Left lung (tissue), 10 donors: ENCODE results near the gene UBE3B. TPM values are rescaled to one million over a fixed set of nuclear protein-coding genes. Genes with fewer than 3 reads are reported as not detected.

Experiments used
- ATAC-seq: fragments of 200-7000 bp; cut with Tn5 transposase; one replicate; pipeline ENCODE4 v1.9.1; 2020; ENCODE audit warnings: moderate library complexity
- DNase-seq, 4 donors: peaks; one replicate each; pipeline ENCODE4 v3.0.0-alpha.2; 2013 to 2020
- H3K27ac ChIP-seq, 2 donors: fragments of 200-600 bp; sonication (generic) in 1 of 2; one replicate each; pipeline versions ENCODE4 v1.5.0 to v1.8.0; 2020 to 2021
- H3K27me3 ChIP-seq, 2 donors: fragments of 200-600 bp; sonication (generic) in 1 of 2; one replicate each; pipeline versions ENCODE4 v1.5.0 to v1.8.0; 2020 to 2021
- H3K36me3 ChIP-seq, 2 donors: fragments of 200-600 bp; sonication (generic) in 1 of 2; one replicate each; pipeline versions ENCODE4 v1.5.0 to v1.8.0; 2020 to 2021
- H3K4me1 ChIP-seq, 2 donors: fragments of 200-600 bp; one replicate each; pipeline ENCODE4 v1.8.0; 2021
- H3K4me3 ChIP-seq, 2 donors: fragments of 200-600 bp; sonication (generic) in 1 of 2; one replicate each; pipeline versions ENCODE4 v1.5.0 to v1.8.0; 2020 to 2021; ENCODE audit warnings: mild to moderate bottlenecking in 1 of 2
- H3K9me3 ChIP-seq, 2 donors: fragments of 200-600 bp; sonication (generic) in 1 of 2; one replicate each; pipeline versions ENCODE4 v1.5.0 to v1.8.0; 2020 to 2021
- intact Hi-C, 2 donors: fragments of 100-400 bp; cut with DNase I; formaldehyde crosslinking; loops; one replicate each; pipeline versions ENCODE4 v1.11.2 to v1.14.2; 2022
- polyA plus RNA-seq, 6 donors: library from polyadenylated mRNA; unstranded; fragments of 120-200 nt; gene quantifications; one replicate each; pipeline ENCODE4 v1.2.1, GENCODE V29; 2013; ENCODE audit not compliant: insufficient read length in 6 of 6
- total RNA-seq, 2 donors: library from RNA; stranded (reverse); fragmentation: NEBNext Ultra II Directional; extraction: Animal tissue kit (Norgen Biotek cat#: 25700); gene quantifications; one replicate each; pipeline ENCODE4 v1.2.1, GENCODE V29; 2021
- TF ChIP-seq, protein P1 (sequence below), 2 donors: fragments of 200-600 bp; sonication (generic) in 1 of 2; IDR thresholded peaks; one replicate each; pipeline versions ENCODE4 v1.5.0 to v1.8.0; 2021; ENCODE audit warnings: antibody characterized with exemption in 2 of 2
- donor health status: DM: no; HTN: yes; CAD: no.
- donor health status: DM: no; HTN: no; CAD: no.

The UBE3B gene
- total and polyA plus RNA-seq, 8 donors, result 30.5 to 42.5 (median 34.3) TPM

GRCh38 chr12:109557200-109557599 is 79.8 kb downstream of the UBE3B start:
- Histone ChIP-seq H3K4me1 (no peaks in the 10 kb centered on the region), H3K27ac (no peak overlapping the region), H3K9me3 (no peaks in the 10 kb centered on the region), H3K27me3 (peaks cover 0 to 14% of the 10 kb centered on the region in 2 donors), H3K36me3 (peaks cover 0 to 21% of the 10 kb centered on the region in 2 donors), H3K4me3 (no peak overlapping the region)
- ATAC-seq (no peak), DNase-seq (no peak)
- intact Hi-C loops, result no loop called here
- TF ChIP-seq, protein P1, sequence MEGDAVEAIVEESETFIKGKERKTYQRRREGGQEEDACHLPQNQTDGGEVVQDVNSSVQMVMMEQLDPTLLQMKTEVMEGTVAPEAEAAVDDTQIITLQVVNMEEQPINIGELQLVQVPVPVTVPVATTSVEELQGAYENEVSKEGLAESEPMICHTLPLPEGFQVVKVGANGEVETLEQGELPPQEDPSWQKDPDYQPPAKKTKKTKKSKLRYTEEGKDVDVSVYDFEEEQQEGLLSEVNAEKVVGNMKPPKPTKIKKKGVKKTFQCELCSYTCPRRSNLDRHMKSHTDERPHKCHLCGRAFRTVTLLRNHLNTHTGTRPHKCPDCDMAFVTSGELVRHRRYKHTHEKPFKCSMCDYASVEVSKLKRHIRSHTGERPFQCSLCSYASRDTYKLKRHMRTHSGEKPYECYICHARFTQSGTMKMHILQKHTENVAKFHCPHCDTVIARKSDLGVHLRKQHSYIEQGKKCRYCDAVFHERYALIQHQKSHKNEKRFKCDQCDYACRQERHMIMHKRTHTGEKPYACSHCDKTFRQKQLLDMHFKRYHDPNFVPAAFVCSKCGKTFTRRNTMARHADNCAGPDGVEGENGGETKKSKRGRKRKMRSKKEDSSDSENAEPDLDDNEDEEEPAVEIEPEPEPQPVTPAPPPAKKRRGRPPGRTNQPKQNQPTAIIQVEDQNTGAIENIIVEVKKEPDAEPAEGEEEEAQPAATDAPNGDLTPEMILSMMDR (IDR thresholded peaks at IDR 0.05), result no peak

GRCh38 chr12:109557805-109558204 is 80.4 kb downstream of the UBE3B start:
- peaks cover 0 to 27% of the 10 kb centered on the region in 2 donors for H3K36me3 ChIP-seq
- H3K27me3 ChIP-seq, result peaks cover 0 to 13% of the 10 kb centered on the region in 2 donors
- H3K4me1 ChIP-seq, result no peaks in the 10 kb centered on the region
- DNase-seq, result no peak
- no peak overlapping the region for H3K27ac ChIP-seq
- ATAC-seq, result no peak
- TF ChIP-seq, protein P1 (IDR thresholded peaks at IDR 0.05), result no peak
- intact Hi-C loops, result no loop called here
- no peaks in the 10 kb centered on the region for H3K9me3 ChIP-seq
- H3K4me3 ChIP-seq, result no peak overlapping the region

DNA sequence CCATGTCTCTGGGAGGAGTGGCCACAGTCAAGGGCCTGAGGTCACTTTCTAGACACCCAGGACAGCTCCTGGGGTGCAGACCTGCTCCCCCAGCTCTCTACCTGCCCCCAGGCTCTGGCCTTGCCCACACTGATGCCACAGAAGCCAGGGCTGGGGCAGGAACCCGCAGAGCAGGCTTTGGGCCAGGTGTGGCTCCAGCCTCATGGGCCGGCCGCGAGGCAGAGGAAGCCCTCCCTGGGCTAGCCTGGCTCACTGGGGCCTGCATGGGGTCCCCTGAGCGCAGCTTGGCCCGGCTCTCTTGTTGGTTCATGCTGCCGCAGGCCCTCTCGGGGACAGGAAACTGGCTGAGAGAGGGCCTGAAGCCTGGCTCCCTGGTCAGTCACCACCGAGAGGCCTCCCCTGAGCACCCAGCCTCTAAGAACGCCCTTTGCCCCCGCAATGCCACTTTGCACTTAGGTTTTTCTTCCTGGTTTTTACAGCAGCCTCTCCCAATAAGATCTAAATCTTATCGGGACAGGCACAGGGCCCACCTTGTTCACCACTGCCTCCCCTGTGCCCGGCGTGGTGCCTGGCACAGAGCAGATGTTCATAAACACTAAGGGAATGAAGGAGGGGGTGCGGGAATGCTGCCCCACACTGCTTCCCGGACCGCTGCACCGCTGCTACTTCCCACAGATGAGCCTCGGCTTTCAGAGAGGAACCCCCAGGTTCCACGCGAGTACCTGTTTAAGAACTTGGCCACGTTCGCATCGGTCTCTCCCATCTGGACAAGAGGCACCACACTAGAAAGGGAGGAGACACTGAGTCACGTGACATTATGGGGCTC is 81.2 kb downstream of the UBE3B start:
- ATAC-seq (no peak), DNase-seq (no peak)
- peaks cover 0 to 7% of the 10 kb centered on the region in 2 donors for H3K27me3 ChIP-seq
- TF ChIP-seq, protein P1 (IDR thresholded peaks at IDR 0.05), result no peak
- peaks cover 0 to 34% of the 10 kb centered on the region in 2 donors for H3K36me3 ChIP-seq
- intact Hi-C loops, result no loop called here
- no peaks in the 10 kb centered on the region for H3K9me3 ChIP-seq
- H3K4me1 ChIP-seq, result no peaks in the 10 kb centered on the region
- H3K4me3 ChIP-seq, result no peak overlapping the region
- no peak overlapping the region for H3K27ac ChIP-seq

DNA sequence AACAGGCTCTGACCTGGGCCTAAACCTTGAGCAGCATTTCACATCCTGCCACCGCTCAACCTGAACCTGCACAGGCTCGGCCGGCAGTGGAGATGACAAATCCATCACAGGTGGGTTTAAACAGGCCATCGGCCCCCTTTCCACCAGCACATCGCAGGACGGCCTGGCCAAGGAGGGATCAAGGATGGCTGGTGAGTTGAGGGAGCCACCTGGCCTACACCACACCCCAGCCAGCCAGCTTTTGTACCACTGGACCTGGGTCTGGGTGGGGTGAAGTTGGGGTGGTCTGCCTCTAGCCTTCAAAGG is 81.7 kb downstream of the UBE3B start:
- no peak for DNase-seq
- no peaks in the 10 kb centered on the region for H3K9me3 ChIP-seq
- no peaks in the 10 kb centered on the region for H3K4me1 ChIP-seq
- TF ChIP-seq, protein P1 (IDR thresholded peaks at IDR 0.05), result no peak
- intact Hi-C loops, result no loop called here
- no peak overlapping the region for H3K4me3 ChIP-seq
- H3K36me3 ChIP-seq, result peaks cover 0 to 40% of the 10 kb centered on the region in 2 donors
- ATAC-seq, result no peak
- peaks cover 0 to under 1% of the 10 kb centered on the region in 2 donors for H3K27me3 ChIP-seq
- H3K27ac ChIP-seq, result no peak overlapping the region

DNA sequence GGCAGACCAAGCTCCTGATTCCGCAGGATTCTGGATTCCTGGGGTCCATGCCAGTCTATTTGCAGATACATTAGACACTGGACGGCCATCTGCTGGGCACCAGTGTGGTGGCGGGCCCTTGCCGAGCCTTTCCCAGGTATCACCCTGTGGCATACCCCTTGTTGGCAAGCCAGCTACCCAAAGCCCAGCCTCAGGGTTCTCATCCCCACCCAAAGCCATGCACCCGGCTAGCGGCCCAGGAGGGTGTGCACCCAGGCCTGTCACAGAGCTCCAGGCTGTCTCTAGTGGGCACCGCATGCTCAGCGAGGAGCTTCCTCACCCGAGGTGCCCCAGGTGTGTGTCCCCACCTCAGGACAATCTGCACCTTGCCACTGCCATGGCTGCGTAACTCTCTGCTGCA is 82.2 kb downstream of the UBE3B start:
- H3K36me3 ChIP-seq, result peaks cover 0 to 45% of the 10 kb centered on the region in 2 donors
- intact Hi-C loops, result no loop called here

More for the DNA sequence above, 82.2 kb downstream of the UBE3B start:
- H3K27ac ChIP-seq, result no peak overlapping the region
- DNase-seq, result no peak
- no peak for ATAC-seq
- TF ChIP-seq, protein P1 (IDR thresholded peaks at IDR 0.05), result no peak
- no peaks in the 10 kb centered on the region for H3K9me3 ChIP-seq
- H3K4me3 ChIP-seq, result no peak overlapping the region
- H3K27me3 ChIP-seq, result no peaks in the 10 kb centered on the region
- H3K4me1 ChIP-seq, result no peaks in the 10 kb centered on the region
